Measurements from ENCODE around the gene XCL2.

GRCh38 chr1:168591641-168592250, 47.9 kb upstream of the XCL2 start:
- TF ChIP-seq POLR2AphosphoS5 (IDR thresholded peaks at IDR 0.05; ENCODE audit: borderline replicate concordance, low read depth, low read length) = no peak
- TF ChIP-seq EZH2 (IDR thresholded peaks at IDR 0.05) = no peak
